BE2C (cell line): ENCODE measurements around the gene NTHL1.

Experiments used
- DNase-seq: peaks from one replicate; pipeline ENCODE4 v3.0.0-alpha.2; 2020
- H3K27me3 ChIP-seq: fragments of 250-450 bp; sonication (Bioruptor Pico); 2 replicates; pipeline ENCODE4 v1.5.1; 2020; ENCODE audit warnings: mild to moderate bottlenecking
- H3K36me3 ChIP-seq: fragments of 250-450 bp; sonication (Bioruptor Pico); 2 replicates; pipeline ENCODE4 v1.5.1; 2020; ENCODE audit warnings: mild to moderate bottlenecking
- H3K4me1 ChIP-seq: fragments of 250-450 bp; sonication (Bioruptor Pico); 2 replicates; pipeline ENCODE4 v1.5.1; 2020
- H3K4me3 ChIP-seq: 2 replicates; pipeline ENCODE4 v1.5.1; 2011; ENCODE audit warnings: low read depth, low read length
- H3K9me3 ChIP-seq: fragments of 250-450 bp; sonication (Bioruptor Pico); 2 replicates; pipeline ENCODE4 v1.5.1; 2020
- TF ChIP-seq, protein P1 (sequence below): IDR thresholded peaks from 2 replicates; pipeline ENCODE4 v1.5.1; 2012; ENCODE audit warnings: mild to moderate bottlenecking, low read depth, low read length

NTHL1 gene

DNA sequence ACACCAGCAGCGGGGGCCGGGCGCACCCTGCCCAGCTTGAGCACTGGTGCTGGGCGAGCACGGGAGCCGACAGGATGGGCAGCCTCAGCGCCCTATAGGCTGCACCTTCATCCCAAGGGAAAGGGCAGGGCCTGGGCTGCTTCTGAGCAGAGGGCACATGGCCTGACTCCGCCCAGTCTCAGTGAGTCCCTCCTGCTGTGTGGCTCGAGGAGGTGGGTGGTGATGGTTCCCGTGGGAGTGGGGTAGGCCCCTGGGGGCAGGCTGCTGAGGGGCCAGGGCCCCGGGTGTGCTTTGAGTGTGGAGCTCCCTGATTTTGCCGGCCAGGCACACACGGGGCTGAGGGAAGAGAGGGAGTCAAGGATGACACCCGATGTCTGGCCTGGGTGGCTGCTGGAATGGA lies 38.0 kb upstream of the NTHL1 start:
- Histone ChIP-seq H3K36me3 (peaks cover 74% of the 10 kb centered on the region), H3K27me3 (no peaks in the 10 kb centered on the region), H3K9me3 (no peaks in the 10 kb centered on the region), H3K4me3 (no peak overlapping the region), H3K4me1 (peaks cover 8% of the 10 kb centered on the region; the same call in 1 of the 2 replicates)
- TF ChIP-seq, protein P1, sequence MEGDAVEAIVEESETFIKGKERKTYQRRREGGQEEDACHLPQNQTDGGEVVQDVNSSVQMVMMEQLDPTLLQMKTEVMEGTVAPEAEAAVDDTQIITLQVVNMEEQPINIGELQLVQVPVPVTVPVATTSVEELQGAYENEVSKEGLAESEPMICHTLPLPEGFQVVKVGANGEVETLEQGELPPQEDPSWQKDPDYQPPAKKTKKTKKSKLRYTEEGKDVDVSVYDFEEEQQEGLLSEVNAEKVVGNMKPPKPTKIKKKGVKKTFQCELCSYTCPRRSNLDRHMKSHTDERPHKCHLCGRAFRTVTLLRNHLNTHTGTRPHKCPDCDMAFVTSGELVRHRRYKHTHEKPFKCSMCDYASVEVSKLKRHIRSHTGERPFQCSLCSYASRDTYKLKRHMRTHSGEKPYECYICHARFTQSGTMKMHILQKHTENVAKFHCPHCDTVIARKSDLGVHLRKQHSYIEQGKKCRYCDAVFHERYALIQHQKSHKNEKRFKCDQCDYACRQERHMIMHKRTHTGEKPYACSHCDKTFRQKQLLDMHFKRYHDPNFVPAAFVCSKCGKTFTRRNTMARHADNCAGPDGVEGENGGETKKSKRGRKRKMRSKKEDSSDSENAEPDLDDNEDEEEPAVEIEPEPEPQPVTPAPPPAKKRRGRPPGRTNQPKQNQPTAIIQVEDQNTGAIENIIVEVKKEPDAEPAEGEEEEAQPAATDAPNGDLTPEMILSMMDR: no peak
- peak; percentile 70 for DNase-seq

DNA sequence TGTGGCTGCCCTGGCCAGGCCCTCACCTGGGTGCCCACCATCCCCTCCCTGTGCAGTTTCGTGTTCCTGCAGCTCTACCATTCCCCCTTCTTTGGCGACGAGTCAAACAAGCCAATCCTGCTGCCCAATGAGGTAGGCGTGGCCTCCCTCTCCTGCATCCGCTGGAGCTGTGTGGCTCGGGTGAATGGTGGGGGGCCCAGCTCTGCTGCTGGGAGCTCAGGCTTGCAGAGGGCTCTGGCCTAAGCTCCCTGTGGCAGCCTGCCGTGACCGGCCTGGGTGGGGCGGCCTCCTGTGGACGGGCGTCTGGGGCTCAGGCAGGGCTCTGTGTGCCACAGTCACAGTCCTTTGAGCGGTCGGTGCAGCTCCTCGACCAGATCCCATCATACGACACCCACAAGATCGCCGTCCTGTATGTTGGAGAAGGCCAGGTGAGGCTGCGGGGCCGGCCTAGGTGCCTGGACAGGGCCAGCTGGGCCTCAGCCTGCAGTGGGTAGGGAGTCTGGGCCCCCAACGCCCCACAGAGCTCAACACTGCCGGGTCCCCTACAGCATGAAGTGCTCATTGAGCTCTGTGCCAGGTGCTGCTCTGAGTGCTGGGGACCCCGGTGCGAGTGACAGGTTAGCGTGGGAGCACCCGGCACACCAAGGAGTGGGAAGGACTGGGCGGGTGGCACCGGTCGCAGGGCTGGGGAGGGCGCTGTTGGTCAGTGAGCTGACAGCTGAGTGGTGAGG lies 37.4 kb upstream of the NTHL1 start:
- no peak for DNase-seq
- peaks cover 8% of the 10 kb centered on the region; the same call in 1 of the 2 replicates for H3K4me1 ChIP-seq
- H3K4me3 ChIP-seq: no peak overlapping the region
- no peaks in the 10 kb centered on the region for H3K9me3 ChIP-seq
- no peaks in the 10 kb centered on the region for H3K27me3 ChIP-seq
- H3K36me3 ChIP-seq: peaks cover 68% of the 10 kb centered on the region
- TF ChIP-seq, protein P1: no peak

DNA sequence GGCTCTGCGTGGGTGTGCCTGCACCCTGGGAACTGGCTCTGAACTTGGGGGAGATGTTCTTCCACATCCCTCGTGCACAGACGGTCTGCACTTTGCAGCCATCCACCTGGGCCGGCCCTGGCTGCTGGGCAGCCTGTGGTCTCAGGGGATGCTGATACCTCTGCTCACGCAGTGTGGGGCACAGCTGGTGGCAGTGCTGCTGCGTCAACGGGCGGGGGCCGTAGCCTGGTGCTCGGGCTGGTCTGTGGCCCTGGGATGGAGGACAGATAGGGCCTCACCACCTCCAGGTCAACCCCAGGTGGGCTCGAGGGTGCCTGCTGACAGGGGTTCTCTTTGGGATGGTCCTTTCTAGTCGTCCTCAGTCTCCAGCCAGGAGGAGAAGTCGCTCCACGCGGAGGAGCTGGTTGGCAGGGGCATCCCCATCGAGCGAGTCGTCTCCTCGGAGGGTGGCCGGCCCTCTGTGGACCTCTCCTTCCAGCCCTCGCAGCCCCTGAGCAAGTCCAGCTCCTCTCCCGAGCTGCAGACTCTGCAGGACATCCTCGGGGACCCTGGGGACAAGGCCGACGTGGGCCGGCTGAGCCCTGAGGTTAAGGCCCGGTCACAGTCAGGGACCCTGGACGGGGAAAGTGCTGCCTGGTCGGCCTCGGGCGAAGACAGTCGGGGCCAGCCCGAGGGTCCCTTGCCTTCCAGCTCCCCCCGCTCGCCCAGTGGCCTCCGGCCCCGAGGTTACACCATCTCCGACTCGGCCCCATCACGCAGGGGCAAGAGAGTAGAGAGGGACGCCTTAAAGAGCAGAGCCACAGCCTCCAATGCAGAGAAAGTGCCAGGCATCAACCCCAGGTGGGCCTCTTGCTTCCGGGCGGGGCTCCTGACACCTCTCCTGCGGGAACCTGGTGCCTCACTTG lies 36.5 kb upstream of the NTHL1 start:
- DNase-seq: no peak
- Histone ChIP-seq H3K4me1 (peaks cover 8% of the 10 kb centered on the region; the same call in 1 of the 2 replicates), H3K4me3 (no peak overlapping the region), H3K9me3 (no peaks in the 10 kb centered on the region), H3K27me3 (no peaks in the 10 kb centered on the region), H3K36me3 (peaks cover 64% of the 10 kb centered on the region)
- TF ChIP-seq, protein P1: no peak

DNA sequence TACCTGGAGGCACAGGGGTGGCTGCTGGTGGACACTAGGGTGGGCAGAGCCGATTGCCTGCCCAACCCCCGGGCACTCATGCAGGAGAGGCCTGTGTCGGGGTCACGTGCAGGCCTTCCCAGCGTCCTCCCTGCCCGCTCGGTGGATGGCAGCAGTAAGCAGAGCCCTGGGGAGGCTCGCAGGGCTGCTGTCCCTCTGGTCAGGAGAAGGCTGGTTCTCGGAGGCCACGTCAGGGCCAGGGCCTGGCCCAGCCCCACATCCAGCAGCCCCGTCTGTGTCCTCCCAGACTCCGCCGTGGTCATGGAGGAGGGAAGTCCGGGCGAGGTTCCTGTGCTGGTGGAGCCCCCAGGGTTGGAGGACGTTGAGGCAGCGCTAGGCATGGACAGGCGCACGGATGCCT lies 35.8 kb upstream of the NTHL1 start:
- TF ChIP-seq, protein P1: no peak
- H3K4me1 ChIP-seq: peaks cover 8% of the 10 kb centered on the region; the same call in 1 of the 2 replicates
- H3K9me3 ChIP-seq: no peaks in the 10 kb centered on the region
- H3K27me3 ChIP-seq: no peaks in the 10 kb centered on the region
- H3K36me3 ChIP-seq: peaks cover 59% of the 10 kb centered on the region
- no peak overlapping the region for H3K4me3 ChIP-seq
- DNase-seq: no peak

DNA sequence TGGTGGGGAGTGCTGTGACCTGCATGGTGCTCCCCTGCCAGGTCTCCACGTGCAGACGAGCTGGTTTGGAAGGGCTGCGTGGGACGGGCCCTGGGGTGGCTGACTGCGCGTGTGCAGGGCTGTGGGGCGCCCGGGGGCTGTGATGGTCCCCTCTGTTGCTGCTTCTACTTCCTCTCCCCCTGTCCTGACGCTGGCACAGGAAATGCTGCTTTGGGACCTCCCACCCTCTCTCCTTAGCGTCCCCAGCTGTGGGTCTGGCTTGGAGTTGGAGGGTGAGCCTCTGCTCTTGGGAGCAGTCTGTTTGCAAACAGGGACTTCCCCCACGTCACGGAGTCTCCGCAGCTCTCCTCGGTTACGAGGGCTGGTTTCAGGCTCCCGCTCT lies 35.3 kb upstream of the NTHL1 start:
- DNase-seq: no peak
- TF ChIP-seq, protein P1: no peak
- H3K4me3 ChIP-seq: no peak overlapping the region
- peaks cover 55% of the 10 kb centered on the region for H3K36me3 ChIP-seq
- no peaks in the 10 kb centered on the region for H3K27me3 ChIP-seq
- H3K4me1 ChIP-seq: peaks cover 8% of the 10 kb centered on the region; the same call in 1 of the 2 replicates
- H3K9me3 ChIP-seq: no peaks in the 10 kb centered on the region
